ENCODE data around the gene PTPRD.

- TF ChIP-seq CTCF (IDR thresholded peaks at IDR 0.05; ENCODE audit: insufficient read depth, low read length, poor library complexity, severe bottlenecking), result no peak
- TF ChIP-seq EZH2phosphoT487 (conservative IDR thresholded peaks at IDR 0.05; ENCODE audit: low read length), result no peak
Observed at GRCh38 chr9:10651012-10651411, 38.2 kb upstream of the PTPRD start.
